NCI-H1930 (cell line): Measurements from ENCODE around the gene MPG.
A peak's percentile ranks its signal among the peaks of the same experiment; 100 is the strongest.
"Not testable (repeated sequence)": the region's sequence is repeated elsewhere in the genome, so short reads cannot be mapped to it uniquely, and the experiment has no call there.

Experiments
- DNase-seq, 2 experiments: peaks; one replicate each; lab custom pipeline; 2025; lab: John Stamatoyannopoulos, UW

MPG gene

DNA sequence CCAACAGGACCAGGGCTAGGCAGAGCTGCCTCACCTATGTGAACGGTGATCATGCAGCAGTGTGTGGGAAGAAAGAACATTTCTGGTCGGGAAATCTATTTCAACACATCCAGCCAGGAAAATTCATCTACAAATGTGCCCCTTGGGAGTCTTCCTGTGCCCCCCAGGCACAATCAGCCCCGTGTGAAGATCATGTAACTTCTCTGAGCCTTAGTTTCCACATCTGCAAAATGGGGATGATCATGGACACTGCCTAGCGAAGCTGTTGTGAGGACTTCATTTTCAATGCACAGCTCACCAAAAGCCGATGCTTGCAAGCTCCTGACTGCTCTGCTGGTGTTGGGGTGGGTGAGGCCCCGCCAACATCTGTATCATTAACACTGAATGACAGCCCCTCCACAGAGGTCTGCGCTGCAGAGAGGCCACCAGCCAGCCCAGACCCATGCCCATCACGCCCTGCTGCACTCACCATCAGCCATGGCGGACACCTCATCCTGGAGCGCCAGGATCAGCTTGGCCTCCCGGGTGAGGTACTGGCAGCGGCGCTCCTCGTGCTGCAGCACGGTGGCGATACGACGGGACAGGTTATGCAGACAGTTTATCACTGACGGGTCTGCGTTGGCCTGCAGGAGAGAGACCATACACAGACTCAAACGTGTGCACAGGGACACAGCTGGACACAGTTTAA lies 34.3 kb downstream of the MPG start:
- DNase-seq: no peak

DNA sequence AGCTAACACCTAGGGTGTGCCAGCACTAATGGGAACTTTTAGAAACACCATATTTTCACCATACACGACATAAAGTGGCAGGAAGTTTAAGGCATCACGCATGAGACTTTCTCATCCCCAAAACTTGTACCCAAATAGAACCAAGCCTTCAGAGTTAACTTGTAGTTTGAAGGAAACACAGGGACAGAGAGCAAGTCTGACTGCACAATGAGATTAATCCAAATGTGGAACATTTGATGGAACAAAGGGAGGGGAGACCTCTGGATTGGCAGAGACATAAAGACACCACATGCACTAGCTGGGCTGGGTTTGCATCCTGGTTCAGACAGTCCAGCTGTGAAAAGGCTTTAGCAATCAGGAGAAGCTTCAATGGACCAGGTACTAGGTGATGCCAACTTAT lies 36.3 kb downstream of the MPG start:
- no peak for DNase-seq

GRCh38 chr16:116015-116414 lies 38.0 kb downstream of the MPG start:
- no peak for DNase-seq

DNA sequence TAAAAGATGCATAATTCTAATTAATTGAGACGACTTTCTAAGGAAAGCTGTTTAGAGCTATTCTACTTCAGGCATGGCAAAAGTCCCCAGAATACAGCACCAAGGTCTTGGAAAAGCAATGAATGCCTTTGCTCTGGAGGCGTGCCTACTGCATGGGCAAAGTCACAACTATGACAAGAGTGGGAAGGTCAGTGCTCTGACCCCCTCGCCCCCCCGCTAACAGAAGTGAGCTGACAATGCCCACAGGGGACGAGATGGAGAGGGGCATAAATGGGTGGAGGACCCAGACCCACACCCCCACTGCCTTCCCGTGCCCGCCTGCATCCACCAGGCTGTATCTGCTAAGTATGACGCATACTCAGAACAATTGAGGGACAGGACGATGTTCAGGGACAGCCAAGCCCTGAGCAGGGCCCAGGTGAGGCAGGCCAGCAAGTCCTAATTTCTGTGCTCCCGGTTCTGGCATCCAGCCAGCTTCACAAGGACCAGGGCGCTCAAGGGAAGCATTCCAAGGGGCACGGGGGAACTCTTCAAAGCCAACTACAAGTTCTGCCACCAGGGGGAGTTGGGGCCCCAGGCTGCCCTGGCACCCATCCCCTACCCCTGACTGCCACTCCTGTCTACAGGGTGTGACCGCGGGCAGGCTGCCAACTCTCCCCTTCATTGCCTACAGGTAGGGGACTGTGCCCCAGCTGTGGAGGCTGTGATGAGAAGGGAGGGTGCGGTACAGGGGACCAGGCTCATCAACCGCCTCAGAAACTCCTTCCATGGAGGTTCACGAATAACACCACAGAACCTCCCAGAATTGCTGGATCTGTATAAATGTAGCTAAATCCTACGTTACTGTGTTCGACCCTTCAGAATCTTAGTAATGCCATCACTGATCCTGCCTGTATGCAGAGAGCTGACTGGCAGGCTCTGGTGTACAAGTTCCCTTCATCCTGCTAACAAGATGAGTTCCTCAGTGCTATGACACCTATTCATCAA lies 39.6 kb downstream of the MPG start:
- peak in 1 of 2 experiments; percentile 45 for DNase-seq

DNA sequence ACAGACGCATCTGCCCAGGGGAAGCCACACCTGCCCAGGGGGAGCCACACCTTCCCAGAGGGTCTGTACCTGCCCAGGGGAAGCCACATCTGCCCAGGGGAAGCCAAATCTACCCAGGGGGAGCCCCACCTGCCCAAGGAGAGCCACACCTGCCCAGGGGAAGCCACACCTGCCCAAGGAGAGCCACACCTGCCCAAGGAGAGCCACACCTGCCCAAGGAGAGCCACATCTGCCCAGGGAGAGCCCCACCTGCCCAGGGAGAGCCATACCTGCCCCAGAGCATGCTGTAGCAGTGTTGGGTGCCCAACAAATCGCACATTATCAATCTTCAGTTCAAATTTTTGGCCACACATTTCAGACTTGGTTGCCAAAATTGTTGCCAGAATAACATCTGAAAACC lies 40.8 kb downstream of the MPG start:
- no peak for DNase-seq

- no peak for DNase-seq
Observed at GRCh38 chr16:119295-119694, 41.3 kb downstream of the MPG start.

DNA sequence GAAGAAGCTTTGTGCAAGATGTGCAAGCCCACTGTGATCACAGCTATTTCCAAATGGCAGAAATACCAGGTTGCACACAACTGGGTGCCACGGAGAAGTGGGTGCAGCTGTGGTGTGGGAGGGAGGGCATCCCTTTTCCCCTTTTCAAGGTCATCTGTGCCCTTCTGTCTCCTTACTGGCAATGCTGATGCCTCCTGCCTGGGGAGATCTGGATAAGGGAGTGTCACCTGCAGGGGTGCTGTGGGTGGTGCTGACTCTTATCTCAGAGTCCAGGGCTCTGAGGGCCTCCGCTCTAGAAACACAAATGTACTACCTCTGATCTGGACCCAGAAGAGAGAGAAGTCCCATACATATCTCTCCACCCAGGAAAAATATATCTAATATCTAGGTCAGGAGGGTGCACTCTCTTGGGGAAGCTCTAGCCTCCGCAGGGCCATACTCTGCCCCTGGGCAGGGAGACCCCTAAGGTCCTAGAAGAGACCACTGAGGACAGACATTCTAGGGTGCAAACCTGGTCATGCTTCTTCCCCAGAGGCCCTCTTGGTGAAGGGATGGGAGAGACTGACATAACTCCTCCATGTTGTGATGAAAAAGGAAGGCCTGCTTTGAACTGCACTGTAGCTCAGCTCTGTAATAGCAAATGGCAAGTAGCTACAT lies 41.9 kb downstream of the MPG start:
- no peak for DNase-seq

- no peak for DNase-seq
Observed at GRCh38 chr16:120756-121155, 42.7 kb downstream of the MPG start.

DNA sequence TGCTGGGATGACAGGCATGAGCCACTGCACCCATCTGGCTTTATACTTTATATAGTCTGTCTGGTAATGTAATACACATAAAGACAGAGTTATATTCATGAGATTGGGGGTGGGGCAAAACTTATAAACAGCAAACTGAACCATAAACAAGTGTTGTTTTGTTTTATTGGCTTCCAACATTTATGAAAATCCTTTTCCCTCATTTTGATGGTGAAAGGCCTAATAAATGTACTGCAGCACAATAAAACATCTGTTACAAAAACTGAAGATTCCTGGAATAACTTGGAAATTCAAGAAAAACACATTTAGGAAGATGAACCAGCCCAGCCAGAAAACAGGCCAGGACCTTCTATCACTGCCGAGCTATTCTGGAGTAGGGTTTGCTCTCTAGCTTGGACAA lies 44.3 kb downstream of the MPG start:
- DNase-seq: no peak

DNA sequence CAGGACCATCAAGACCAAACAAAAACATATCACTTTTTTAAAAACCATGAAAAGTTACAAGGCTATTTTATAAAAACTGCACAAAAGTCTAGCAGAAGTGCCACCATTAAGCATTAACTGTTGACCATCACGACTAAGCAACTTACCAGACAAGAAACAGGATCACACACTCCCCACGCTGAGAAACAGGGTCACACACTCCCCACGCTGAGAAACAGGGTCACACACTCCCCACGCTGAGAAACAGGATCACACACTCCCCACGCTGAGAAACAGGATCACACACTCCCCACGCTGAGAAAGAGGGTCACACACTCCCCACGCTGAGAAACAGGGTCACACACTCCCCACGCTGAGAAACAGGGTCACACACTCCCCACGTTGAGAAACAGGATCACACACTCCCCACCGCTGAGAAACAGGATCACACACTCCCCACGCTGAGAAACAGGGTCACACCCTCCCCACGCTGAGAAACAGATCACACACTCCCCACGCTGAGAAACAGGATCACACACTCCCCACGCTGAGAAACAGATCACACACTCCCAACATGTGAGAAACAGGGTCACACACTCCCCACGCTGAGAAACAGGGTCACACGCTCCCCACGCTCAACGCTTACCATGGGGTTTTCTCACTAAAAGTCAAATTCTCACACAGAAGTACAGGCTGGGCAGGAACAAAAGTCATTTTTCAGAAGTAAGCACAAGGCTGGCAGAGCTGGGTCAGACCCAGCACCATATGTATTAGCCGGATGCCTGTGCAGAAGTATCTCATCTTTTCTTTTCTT lies 45.7 kb downstream of the MPG start:
- DNase-seq: not testable (repeated sequence)

- DNase-seq: no peak
Observed at GRCh38 chr16:125011-125410, 47.0 kb downstream of the MPG start.

GRCh38 chr16:129075-129474 lies 51.0 kb downstream of the MPG start:
- DNase-seq: no peak

- DNase-seq: no peak
Observed at GRCh38 chr16:130533-131173, 52.6 kb downstream of the MPG start.

- no peak for DNase-seq
Observed at GRCh38 chr16:132120-132519, 54.1 kb downstream of the MPG start.

DNA sequence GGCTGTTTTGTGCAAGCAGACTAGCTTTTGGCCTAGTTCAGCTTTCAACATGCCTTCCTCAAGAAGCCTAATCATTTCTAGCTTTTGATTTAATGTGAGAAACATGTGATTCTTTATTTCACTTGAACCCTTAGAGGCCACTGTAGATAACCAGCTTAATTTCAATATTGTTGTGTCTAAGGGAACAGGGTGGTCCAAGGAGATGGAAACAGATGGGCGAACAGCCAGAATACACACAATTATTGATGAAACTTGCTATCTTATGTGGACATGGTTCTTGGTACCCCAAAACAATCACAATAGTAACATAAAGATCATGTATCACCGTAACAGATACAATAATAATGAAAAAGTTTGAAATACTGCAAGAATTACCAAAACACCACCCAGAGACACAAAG lies 55.7 kb downstream of the MPG start:
- no peak for DNase-seq
